IPS-20b (cell line): ENCODE results near the gene XIRP1.
A peak's percentile ranks its signal among the peaks of the same experiment; 100 is the strongest.

Experiments used
- H3K27ac ChIP-seq: one replicate; pipeline ENCODE4 v1.5.1; 2013; ENCODE audit warnings: low read length
- H3K27me3 ChIP-seq: 2 replicates; pipeline ENCODE4 v1.6.1; 2013; ENCODE audit warnings: mild to moderate bottlenecking, low read length, inconsistent platforms; ENCODE audit not compliant: insufficient read depth
- H3K36me3 ChIP-seq: 2 replicates; pipeline ENCODE4 v1.6.1; 2013; ENCODE audit warnings: low read depth, mild to moderate bottlenecking, inconsistent platforms, low read length, moderate library complexity; ENCODE audit not compliant: insufficient read depth
- H3K4me1 ChIP-seq: 2 replicates; pipeline ENCODE4 v1.6.1; 2013; ENCODE audit warnings: mild to moderate bottlenecking, control low read depth, inconsistent platforms, low read length, moderate library complexity; ENCODE audit not compliant: insufficient read depth
- H3K4me3 ChIP-seq: 2 replicates; pipeline ENCODE4 v1.5.1; 2013; ENCODE audit warnings: mild to moderate bottlenecking, low read length, inconsistent platforms
- H3K9ac ChIP-seq: 2 replicates; pipeline ENCODE4 v1.6.1; 2013; ENCODE audit warnings: low read depth, mild to moderate bottlenecking, inconsistent platforms, low read length, moderate library complexity
- H3K9me3 ChIP-seq: 2 replicates; pipeline ENCODE4 v1.6.1; 2013; ENCODE audit warnings: mild to moderate bottlenecking, low read depth, low read length, inconsistent platforms; ENCODE audit not compliant: insufficient read depth

The XIRP1 gene

DNA sequence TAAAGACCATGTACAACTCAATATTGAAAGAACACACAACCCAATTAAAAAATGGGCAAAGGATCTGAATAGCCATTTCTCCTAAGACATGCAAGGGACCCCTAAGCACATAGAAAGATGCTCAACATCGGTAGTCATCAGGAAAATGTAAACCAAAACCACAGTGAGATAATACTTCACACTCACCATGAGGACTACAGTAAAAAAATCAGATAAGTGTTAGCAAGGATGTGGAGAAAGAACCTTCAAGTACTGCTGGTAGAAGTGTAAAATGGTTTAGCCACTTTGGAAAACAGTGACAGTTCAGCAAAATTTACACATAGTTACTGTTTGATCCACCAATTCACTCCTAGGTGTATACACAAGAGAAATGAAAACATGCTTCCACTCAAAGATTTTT is 30.1 kb upstream of the XIRP1 start:
- no peaks in the 10 kb centered on the region for H3K9me3 ChIP-seq
- H3K4me1 ChIP-seq = no peaks in the 10 kb centered on the region
- no peak overlapping the region for H3K9ac ChIP-seq
- no peaks in the 10 kb centered on the region for H3K36me3 ChIP-seq
- H3K27me3 ChIP-seq = no peaks in the 10 kb centered on the region
- no peak overlapping the region for H3K4me3 ChIP-seq
- no peak overlapping the region for H3K27ac ChIP-seq

- Histone ChIP-seq H3K4me1 (no peaks in the 10 kb centered on the region), H3K9me3 (no peaks in the 10 kb centered on the region), H3K27ac (no peak overlapping the region)
These were observed 28.7 kb upstream of the XIRP1 start for GRCh38 chr3:39221141-39221530.

DNA sequence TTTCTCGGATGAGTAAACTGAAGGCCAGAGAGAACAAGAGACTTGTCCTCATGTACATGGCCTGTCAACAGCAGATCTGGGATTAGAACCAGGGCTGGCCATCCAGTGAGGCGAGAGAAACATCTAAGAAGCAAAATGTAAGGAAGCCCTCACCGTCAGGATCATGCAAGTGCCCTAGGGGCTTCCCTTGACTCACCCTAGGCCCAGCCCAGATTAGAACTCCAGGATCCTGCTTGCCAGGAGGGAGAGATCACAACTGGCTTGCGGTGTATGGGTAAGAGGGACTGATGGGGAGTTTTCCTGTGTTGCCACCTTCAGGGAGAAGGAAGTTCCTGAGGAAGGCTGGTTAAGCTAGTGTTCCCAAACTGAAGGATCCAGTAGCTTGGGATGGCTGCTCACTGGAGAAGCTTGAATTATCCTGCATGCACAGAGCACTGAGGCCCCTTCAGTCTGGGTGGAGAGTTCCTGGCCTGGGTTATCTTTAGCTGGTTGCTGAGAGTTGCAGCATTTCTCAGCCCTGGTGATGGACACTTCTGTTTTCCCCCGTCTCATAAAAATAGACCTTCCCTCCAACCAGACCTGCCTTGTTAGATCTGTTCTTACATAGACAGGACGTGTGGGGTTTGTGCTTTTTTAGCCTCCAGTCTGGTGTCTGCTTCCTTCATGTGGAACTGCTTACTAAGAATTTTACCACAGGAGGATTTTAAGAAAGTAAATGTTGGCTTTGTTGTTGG is 28.2 kb upstream of the XIRP1 start:
- Histone ChIP-seq H3K9me3 (no peaks in the 10 kb centered on the region), H3K36me3 (no peaks in the 10 kb centered on the region), H3K4me1 (no peaks in the 10 kb centered on the region), H3K9ac (no peak overlapping the region), H3K4me3 (no peak overlapping the region), H3K27ac (no peak overlapping the region), H3K27me3 (no peaks in the 10 kb centered on the region)

More at GRCh38 chr3:39221141-39221530, 28.7 kb upstream of the XIRP1 start:
- Histone ChIP-seq H3K9ac (no peak overlapping the region), H3K36me3 (no peaks in the 10 kb centered on the region), H3K27me3 (no peaks in the 10 kb centered on the region), H3K4me3 (no peak overlapping the region)

- Histone ChIP-seq H3K27ac (no peak overlapping the region), H3K9ac (no peak overlapping the region), H3K4me1 (no peaks in the 10 kb centered on the region)
These were observed 27.3 kb upstream of the XIRP1 start for GRCh38 chr3:39219702-39220101.

DNA sequence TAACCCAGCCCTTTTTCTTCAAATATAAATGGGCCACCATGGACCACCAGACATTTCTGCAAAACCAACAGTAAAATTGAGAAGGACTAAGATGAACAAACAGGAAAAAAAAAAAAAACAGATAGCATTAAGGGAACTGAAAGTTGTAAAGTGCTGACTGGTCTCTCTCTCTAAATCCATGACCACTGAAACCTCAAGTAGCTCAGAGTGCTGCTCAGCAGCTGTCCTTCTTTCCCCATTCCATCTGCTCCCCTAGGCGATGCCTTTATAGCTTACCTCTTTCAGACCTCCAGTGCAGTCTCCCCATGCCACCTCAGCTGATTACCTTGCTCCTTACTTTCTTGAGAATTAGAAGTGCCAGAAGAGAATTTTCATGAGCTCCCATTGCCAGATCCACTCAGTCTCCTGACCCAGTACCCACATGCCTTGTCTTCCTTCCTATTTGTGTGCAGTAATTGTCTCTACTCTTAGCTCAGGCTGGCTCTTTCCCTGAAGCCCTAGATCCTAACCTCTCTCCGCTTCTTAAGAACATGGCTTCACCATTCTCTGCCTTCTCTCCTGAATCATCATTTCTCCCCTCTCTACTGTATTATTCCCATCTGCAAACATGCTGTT is 23.9 kb upstream of the XIRP1 start:
- H3K27me3 ChIP-seq = no peaks in the 10 kb centered on the region
- no peak overlapping the region for H3K9ac ChIP-seq
- no peaks in the 10 kb centered on the region for H3K36me3 ChIP-seq
- H3K9me3 ChIP-seq = no peaks in the 10 kb centered on the region
- H3K4me3 ChIP-seq = no peak overlapping the region
- peaks cover 5% of the 10 kb centered on the region for H3K4me1 ChIP-seq
- no peak overlapping the region for H3K27ac ChIP-seq

More at GRCh38 chr3:39219702-39220101, 27.3 kb upstream of the XIRP1 start:
- no peaks in the 10 kb centered on the region for H3K9me3 ChIP-seq
- no peaks in the 10 kb centered on the region for H3K36me3 ChIP-seq
- H3K4me3 ChIP-seq = no peak overlapping the region
- no peaks in the 10 kb centered on the region for H3K27me3 ChIP-seq

DNA sequence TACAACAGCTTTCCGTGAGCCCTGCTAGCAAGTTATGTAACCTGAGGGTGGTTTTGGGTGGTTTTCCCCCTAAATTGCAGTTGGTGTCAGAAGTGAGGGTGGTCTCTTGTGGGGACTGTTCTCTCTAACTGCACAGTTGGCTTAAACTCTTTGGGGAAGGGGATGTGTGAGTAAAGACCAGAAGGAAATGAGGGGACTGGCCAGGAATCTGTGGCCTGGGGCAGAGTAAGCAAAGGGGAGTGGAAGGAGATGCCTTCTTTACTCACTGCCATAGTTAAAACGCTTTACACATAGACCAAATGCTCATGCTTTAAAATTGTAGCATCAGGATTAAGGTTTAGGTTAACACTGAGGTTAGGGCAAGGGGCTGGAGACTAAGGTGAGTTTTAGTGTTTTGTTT is 21.2 kb upstream of the XIRP1 start:
- no peak overlapping the region for H3K27ac ChIP-seq
- no peaks in the 10 kb centered on the region for H3K27me3 ChIP-seq
- H3K36me3 ChIP-seq = no peaks in the 10 kb centered on the region
- H3K4me3 ChIP-seq = no peak overlapping the region
- H3K9me3 ChIP-seq = no peaks in the 10 kb centered on the region; the same call in 1 of the 2 replicates
- no peak overlapping the region for H3K9ac ChIP-seq
- peaks cover 16% of the 10 kb centered on the region for H3K4me1 ChIP-seq

- Histone ChIP-seq H3K9me3 (no peaks in the 10 kb centered on the region; the same call in 1 of the 2 replicates), H3K36me3 (no peaks in the 10 kb centered on the region), H3K27me3 (no peaks in the 10 kb centered on the region), H3K4me1 (peaks cover 23% of the 10 kb centered on the region), H3K9ac (no peak overlapping the region), H3K4me3 (no peak overlapping the region), H3K27ac (no peak overlapping the region)
These were observed 20.3 kb upstream of the XIRP1 start for GRCh38 chr3:39212665-39213064.

DNA sequence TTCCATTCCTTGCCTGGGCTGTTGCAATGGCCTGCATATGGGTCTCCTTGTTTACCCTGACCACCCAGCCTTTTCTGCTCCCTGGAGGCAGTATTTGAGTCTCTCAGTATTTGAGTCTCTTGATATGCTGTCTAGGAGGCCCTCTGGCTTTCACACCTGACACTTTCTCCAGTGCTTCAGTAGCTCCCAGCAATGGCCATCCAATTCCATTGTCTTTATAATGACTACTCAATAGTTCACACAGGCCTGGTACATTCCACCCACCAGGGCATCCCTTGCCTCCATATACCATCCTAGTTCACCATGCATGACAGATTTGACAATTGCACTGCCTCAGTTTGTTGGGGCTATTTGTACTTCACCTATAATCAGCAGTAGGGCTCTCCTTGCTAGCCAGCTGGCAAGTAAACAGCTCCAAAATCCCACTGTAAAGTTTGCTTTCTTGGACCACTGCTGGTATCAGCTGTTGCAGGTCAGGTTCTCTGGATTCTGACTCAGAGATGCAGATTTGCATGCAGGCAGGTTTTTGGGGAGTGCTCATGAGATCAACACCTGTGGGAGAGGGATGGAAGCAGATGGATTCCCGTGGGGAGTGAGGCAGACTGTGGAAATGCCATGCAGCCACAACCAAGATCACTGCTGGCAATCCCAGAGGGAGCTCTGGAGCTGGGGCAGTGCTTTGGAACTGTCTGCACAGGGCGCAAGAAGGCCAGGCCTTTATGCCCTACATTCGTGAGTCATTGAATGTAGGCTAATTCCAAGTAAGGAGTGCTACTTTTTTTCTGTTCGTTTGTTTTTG is 19.1 kb upstream of the XIRP1 start:
- Histone ChIP-seq H3K9me3 (no peaks in the 10 kb centered on the region; the same call in 1 of the 2 replicates), H3K27me3 (no peaks in the 10 kb centered on the region), H3K36me3 (no peaks in the 10 kb centered on the region), H3K4me3 (0 out of 2 replicates have a peak overlapping the region, but pooled peaks have one; percentile 21), H3K27ac (no peak overlapping the region), H3K9ac (no peak overlapping the region), H3K4me1 (peaks cover 23% of the 10 kb centered on the region)

GRCh38 chr3:39210078-39210477 is 17.7 kb upstream of the XIRP1 start:
- no peaks in the 10 kb centered on the region; the same call in 1 of the 2 replicates for H3K9me3 ChIP-seq
- no peak overlapping the region for H3K4me3 ChIP-seq
- no peaks in the 10 kb centered on the region for H3K36me3 ChIP-seq
- no peak overlapping the region for H3K27ac ChIP-seq
- peaks cover 23% of the 10 kb centered on the region for H3K4me1 ChIP-seq
- H3K9ac ChIP-seq = no peak overlapping the region
- no peaks in the 10 kb centered on the region for H3K27me3 ChIP-seq

DNA sequence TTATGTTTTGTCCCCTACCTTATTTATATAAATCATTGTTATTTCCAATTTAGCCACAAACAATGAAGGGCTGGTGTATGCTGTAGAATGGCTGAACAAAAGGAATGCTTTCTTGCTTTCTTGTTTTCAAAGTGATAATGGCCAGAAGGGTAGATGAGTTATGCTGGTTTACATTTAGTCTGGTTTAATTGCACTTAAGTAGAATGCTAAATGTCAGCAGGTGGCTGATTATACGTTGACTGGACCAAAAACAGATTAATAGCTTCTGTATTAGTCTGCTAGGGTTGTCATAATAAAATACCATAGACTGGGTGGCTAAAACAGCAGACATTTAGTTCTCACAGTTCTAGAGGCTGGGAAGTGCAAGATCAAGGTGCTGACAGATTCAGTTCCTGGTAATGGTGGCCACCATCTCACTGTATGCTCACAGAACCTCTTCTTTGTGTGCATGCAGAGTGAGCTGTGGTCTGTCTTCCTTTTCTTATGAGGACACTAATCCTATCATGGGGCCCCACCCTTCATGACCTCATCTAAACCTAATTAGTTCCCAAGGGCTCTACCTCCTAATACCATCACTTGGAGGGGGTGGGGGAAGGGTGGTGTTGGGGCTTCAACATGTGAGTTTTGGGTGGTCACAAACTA is 17.1 kb upstream of the XIRP1 start:
- H3K27ac ChIP-seq = no peak overlapping the region
- H3K4me3 ChIP-seq = no peak overlapping the region
- H3K4me1 ChIP-seq = peaks cover 23% of the 10 kb centered on the region
- no peaks in the 10 kb centered on the region for H3K27me3 ChIP-seq
- no peaks in the 10 kb centered on the region for H3K36me3 ChIP-seq
- no peaks in the 10 kb centered on the region; the same call in 1 of the 2 replicates for H3K9me3 ChIP-seq
- H3K9ac ChIP-seq = no peak overlapping the region

DNA sequence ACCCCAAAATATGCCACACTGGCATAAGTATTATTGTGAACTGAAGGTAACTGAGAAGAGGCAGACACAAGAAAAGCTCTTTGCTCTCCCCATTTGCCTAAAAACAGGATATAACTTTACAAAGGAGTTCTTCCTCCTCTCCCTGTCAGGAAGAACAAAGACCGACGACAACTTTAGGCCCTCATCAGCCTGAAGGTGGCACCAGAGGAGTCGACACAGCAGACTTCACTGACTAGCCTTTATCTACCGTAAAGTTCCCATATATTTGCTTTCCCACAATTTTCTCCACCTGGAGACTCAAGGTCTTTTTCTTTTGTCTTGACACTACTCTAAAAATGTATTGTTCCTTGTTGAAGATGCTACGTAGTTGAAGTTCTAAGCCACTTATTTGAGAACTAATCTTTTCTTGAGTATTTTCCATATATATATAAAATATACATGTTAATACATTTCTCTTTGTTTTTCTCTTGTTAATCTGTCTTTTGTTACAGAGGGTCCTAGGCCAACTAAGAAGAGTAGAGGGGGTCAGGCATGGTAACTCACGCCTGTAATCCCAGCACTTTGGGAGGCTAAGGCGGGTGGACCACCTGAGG is 16.2 kb upstream of the XIRP1 start:
- peak overlapping the region; percentile 37 for H3K27ac ChIP-seq

More for the DNA sequence above, 16.2 kb upstream of the XIRP1 start:
- Histone ChIP-seq H3K4me3 (0 out of 2 replicates have a peak overlapping the region, but pooled peaks have one; percentile 3), H3K9me3 (no peaks in the 10 kb centered on the region; the same call in 1 of the 2 replicates), H3K27me3 (no peaks in the 10 kb centered on the region), H3K4me1 (peaks cover 23% of the 10 kb centered on the region), H3K9ac (peak overlapping the region; percentile 12; the same call in 1 of the 2 replicates), H3K36me3 (no peaks in the 10 kb centered on the region)
